ENCODE results near the gene PRXL2A. TPM values are rescaled to one million over a fixed set of nuclear protein-coding genes. Genes with fewer than 3 reads are reported as not detected.
A peak's percentile ranks its signal among the peaks of the same experiment; 100 is the strongest.

PRXL2A gene
- polyA plus RNA-seq, 6 donors from 2014 or later: 2.5 to 13.9 (median 8.3) TPM

GRCh38 chr10:80453842-80454512 lies 45.6 kb downstream of the PRXL2A start, which contains the start of gene TSPAN14:
TSS of gene TSPAN14 (plus strand) at chr10:80454310. CDS start at chr10:80489234, 34,924 bp downstream.
- Mint-ChIP-seq H3K36me3 (no peaks in the 10 kb centered on the region), H3K4me1 (peaks cover 27 to 41% (median 36%) of the 10 kb centered on the region in 3 donors), H3K27ac (peak within 1 kb of the TSS; percentile 85 to 95 (median 91)), H3K9me3 (peaks cover 0 to 2% (median 0%) of the 10 kb centered on the region in 7 donors), H3K27me3 (no peaks in the 10 kb centered on the region), H3K4me3 (peak within 1 kb of the TSS; percentile 89 to 98 (median 94))
- DNase-seq: peak; percentile 78
- peak; percentile 70 for ATAC-seq (ENCODE audit: low read depth in 2 of 2)

- Mint-ChIP-seq H3K4me1 (peaks cover 35 to 49% (median 44%) of the 10 kb centered on the region in 3 donors), H3K27me3 (no peaks in the 10 kb centered on the region), H3K9me3 (peaks cover 0 to 2% (median 0%) of the 10 kb centered on the region in 7 donors), H3K36me3 (no peaks in the 10 kb centered on the region), H3K27ac (peak overlapping the region; percentile 82 to 95 (median 88)), H3K4me3 (peak overlapping the region; percentile 89 to 98 (median 94))
- ATAC-seq (ENCODE audit: low read depth in 2 of 2) (peak; percentile 27), DNase-seq (peak; percentile 38)
Measured at GRCh38 chr10:80454513-80455460, 46.4 kb downstream of the PRXL2A start.

GRCh38 chr10:80455461-80456349 lies 47.4 kb downstream of the PRXL2A start:
- no peak for DNase-seq

GRCh38 chr10:80457554-80458262 lies 49.4 kb downstream of the PRXL2A start:
- Mint-ChIP-seq H3K4me1 (peaks cover 64 to 77% (median 73%) of the 10 kb centered on the region in 3 donors), H3K27me3 (no peaks in the 10 kb centered on the region), H3K27ac (peak overlapping the region in 4 of 6 donors; percentile 28 to 85 (median 56)), H3K36me3 (no peaks in the 10 kb centered on the region), H3K4me3 (peak overlapping the region in 5 of 8 donors; percentile 6 to 65 (median 43)), H3K9me3 (peaks cover 0 to 2% (median 0%) of the 10 kb centered on the region in 7 donors)
- DNase-seq: no peak
- no peak for ATAC-seq (ENCODE audit: low read depth in 2 of 2)

More at GRCh38 chr10:80455461-80456349, 47.4 kb downstream of the PRXL2A start:
- ATAC-seq (ENCODE audit: low read depth in 2 of 2): no peak
- Mint-ChIP-seq H3K9me3 (peaks cover 0 to 2% (median 0%) of the 10 kb centered on the region in 7 donors), H3K36me3 (no peaks in the 10 kb centered on the region), H3K4me3 (peak overlapping the region; percentile 89 to 98 (median 94)), H3K27ac (peak overlapping the region in 5 of 6 donors; percentile 25 to 95 (median 86)), H3K27me3 (no peaks in the 10 kb centered on the region), H3K4me1 (peaks cover 44 to 57% (median 53%) of the 10 kb centered on the region in 3 donors)

GRCh38 chr10:80458263-80458625 lies 49.9 kb downstream of the PRXL2A start:
- DNase-seq (no peak), ATAC-seq (ENCODE audit: low read depth in 2 of 2) (no peak)
- H3K9me3 Mint-ChIP-seq: peaks cover 0 to 2% (median 0%) of the 10 kb centered on the region in 7 donors
- peak overlapping the region in 5 of 6 donors; percentile 28 to 85 (median 70) for H3K27ac Mint-ChIP-seq
- H3K4me3 Mint-ChIP-seq: peak overlapping the region in 4 of 8 donors; percentile 61 to 77 (median 64)
- no peaks in the 10 kb centered on the region for H3K27me3 Mint-ChIP-seq
- H3K36me3 Mint-ChIP-seq: no peaks in the 10 kb centered on the region
- peaks cover 70 to 81% (median 77%) of the 10 kb centered on the region in 3 donors for H3K4me1 Mint-ChIP-seq

- no peak for ATAC-seq (ENCODE audit: low read depth in 2 of 2)
- H3K4me3 Mint-ChIP-seq: peak overlapping the region in 7 of 8 donors; percentile 22 to 77 (median 63)
- peaks cover 70 to 81% (median 77%) of the 10 kb centered on the region in 3 donors for H3K4me1 Mint-ChIP-seq
Measured at GRCh38 chr10:80458638-80459037, 50.3 kb downstream of the PRXL2A start.

GRCh38 chr10:80459047-80459865 lies 50.9 kb downstream of the PRXL2A start:
- ATAC-seq (ENCODE audit: low read depth in 2 of 2): peak; percentile 43 to 44
- peak overlapping the region in 5 of 6 donors; percentile 70 to 85 (median 81) for H3K27ac Mint-ChIP-seq
- H3K4me1 Mint-ChIP-seq: peaks cover 75 to 86% (median 82%) of the 10 kb centered on the region in 3 donors
- peaks cover 0 to 2% (median 0%) of the 10 kb centered on the region in 7 donors for H3K9me3 Mint-ChIP-seq
- H3K4me3 Mint-ChIP-seq: peak overlapping the region; percentile 52 to 77 (median 62)
- DNase-seq: peak; percentile 35
- no peaks in the 10 kb centered on the region for H3K36me3 Mint-ChIP-seq
- no peaks in the 10 kb centered on the region for H3K27me3 Mint-ChIP-seq

More at GRCh38 chr10:80458638-80459037, 50.3 kb downstream of the PRXL2A start:
- Mint-ChIP-seq H3K27ac (peak overlapping the region in 3 of 6 donors; percentile 70 to 85 (median 70)), H3K9me3 (peaks cover 0 to 2% (median 0%) of the 10 kb centered on the region in 7 donors), H3K27me3 (no peaks in the 10 kb centered on the region), H3K36me3 (no peaks in the 10 kb centered on the region)
- DNase-seq: no peak

- ATAC-seq (ENCODE audit: low read depth in 2 of 2): no peak
- H3K27me3 Mint-ChIP-seq: no peaks in the 10 kb centered on the region
- peaks cover 78 to 91% (median 86%) of the 10 kb centered on the region in 3 donors for H3K4me1 Mint-ChIP-seq
- H3K27ac Mint-ChIP-seq: peak overlapping the region in 4 of 6 donors; percentile 11 to 83 (median 70)
- H3K9me3 Mint-ChIP-seq: peaks cover 0 to 2% (median 0%) of the 10 kb centered on the region in 7 donors
- no peak for DNase-seq
- no peaks in the 10 kb centered on the region for H3K36me3 Mint-ChIP-seq
- H3K4me3 Mint-ChIP-seq: peak overlapping the region in 7 of 8 donors; percentile 17 to 83 (median 53)
Measured at GRCh38 chr10:80460399-80461207, 52.3 kb downstream of the PRXL2A start.

- Mint-ChIP-seq H3K4me3 (peak overlapping the region in 7 of 8 donors; percentile 18 to 83 (median 53)), H3K9me3 (peaks cover 0 to 2% (median 0%) of the 10 kb centered on the region in 7 donors), H3K4me1 (peaks cover 78 to 91% (median 87%) of the 10 kb centered on the region in 3 donors), H3K36me3 (no peaks in the 10 kb centered on the region), H3K27me3 (no peaks in the 10 kb centered on the region), H3K27ac (peak overlapping the region in 5 of 6 donors; percentile 11 to 83 (median 72))
- ATAC-seq (ENCODE audit: low read depth in 2 of 2) (no peak), DNase-seq (no peak)
Measured at GRCh38 chr10:80461208-80462183, 53.1 kb downstream of the PRXL2A start.

Measured in naive B cell (primary cell).